HG03558 (cell line): ENCODE results near the gene RHNO1.
"Not testable (repeated sequence)": the region's sequence is repeated elsewhere in the genome, so short reads cannot be mapped to it uniquely, and the experiment has no call there.

Source experiments
- ATAC-seq: cut with Tn5 transposase; IDR thresholded peaks from one replicate; pipeline ENCODE4 v1.9.1; 2021; ENCODE audit warnings: moderate number of reproducible peaks; ENCODE audit not compliant: unreplicated experiment; ENCODE audit errors: extremely low read depth

RHNO1 gene

DNA sequence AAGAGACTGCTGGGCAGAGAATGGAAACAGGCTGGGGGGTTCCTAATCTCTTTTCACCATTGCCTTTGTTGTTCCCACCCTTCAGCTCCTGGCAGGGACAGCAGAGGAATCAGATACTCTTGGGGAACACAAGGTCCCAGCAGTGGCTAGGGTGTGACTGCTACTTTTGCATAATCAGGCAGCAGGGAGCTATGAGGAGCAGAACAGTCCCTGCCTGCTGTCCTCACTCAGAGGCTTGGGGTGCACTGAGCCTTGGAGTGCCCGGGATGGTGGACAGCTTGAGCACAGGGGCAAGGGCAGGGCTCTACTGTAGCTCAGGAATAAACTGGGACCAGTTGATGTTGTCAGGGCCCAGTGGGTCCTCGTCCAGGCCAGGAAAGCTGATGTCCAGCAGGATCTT, 18.7 kb upstream of the RHNO1 start:
- ATAC-seq = no peak

DNA sequence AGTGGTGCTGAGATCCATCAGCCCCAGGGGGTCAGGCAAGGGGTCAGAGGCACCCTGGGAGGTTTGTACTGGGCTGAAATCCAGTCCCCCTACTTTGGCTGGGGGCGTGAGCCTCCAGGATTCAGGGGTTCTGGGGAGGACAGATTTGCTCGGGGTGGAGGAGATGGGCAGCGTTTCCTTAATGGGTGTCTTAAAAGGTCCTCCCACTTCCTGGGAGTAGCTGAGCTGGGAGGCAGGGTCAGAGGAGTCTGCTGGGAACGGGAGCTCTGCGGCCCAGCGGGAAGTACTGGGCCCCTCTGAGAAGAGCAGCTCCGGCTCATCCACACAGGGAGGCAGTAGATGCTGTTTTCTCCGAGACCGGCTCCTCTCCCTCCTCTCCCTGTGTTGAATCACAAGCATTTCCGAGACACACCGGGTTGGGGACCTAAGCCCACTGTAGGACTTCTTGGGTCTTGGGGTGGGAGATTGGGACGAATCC, 18.0 kb upstream of the RHNO1 start:
- ATAC-seq = no peak

- no peak for ATAC-seq
Measured at GRCh38 chr12:2860170-2860569, 16.9 kb upstream of the RHNO1 start.

DNA sequence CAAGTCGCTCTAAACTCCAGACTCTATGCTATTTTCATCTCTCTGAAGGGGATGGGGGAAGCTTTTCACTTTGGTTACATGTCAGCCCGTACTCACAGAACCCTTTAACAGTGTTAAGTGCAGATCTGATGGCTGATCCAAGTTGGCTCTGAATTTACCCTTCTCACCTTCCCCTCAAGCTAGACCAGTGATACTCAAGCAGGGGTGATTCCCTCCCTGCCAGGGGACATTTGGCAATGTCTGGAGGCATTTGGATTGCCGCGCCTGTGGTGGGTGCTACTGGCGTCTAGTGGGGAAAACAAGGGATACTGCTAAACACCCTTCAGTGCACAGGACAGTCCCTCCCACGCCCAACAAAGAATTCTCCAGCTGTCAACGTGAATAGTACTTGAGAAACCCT, 14.1 kb upstream of the RHNO1 start:
- no peak for ATAC-seq

GRCh38 chr12:2863402-2863801, 13.6 kb upstream of the RHNO1 start:
- ATAC-seq = not testable (repeated sequence)

DNA sequence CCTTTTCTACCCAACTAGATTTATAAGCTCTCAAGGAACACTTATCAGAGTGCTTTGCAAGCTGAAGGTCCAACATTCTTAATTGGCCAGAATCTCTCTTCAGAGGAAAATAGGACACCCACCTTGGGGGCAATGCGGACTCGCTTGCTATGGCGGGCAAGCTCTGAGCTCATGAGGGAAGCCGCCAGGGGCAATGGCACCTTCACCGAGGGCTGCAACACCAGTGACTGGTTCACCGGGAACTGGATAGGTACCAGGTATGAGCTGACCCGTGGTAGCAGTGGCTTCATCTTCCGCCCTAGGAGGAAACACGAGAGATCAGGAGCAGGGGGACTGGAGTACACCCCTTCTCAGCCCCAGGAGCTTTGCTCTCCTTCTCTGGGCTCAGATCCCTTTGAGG, 12.8 kb upstream of the RHNO1 start:
- ATAC-seq = no peak

GRCh38 chr12:2868986-2869632, 7.9 kb upstream of the RHNO1 start:
- ATAC-seq = not testable (repeated sequence)

- ATAC-seq = no peak
Measured at GRCh38 chr12:2876431-2877046, 484 bp upstream of the RHNO1 start.

- no peak for ATAC-seq
Measured at GRCh38 chr12:2877953-2878732, 1.1 kb downstream of the RHNO1 start.

- ATAC-seq = no peak
Measured at GRCh38 chr12:2879853-2880252, 2.8 kb downstream of the RHNO1 start.

DNA sequence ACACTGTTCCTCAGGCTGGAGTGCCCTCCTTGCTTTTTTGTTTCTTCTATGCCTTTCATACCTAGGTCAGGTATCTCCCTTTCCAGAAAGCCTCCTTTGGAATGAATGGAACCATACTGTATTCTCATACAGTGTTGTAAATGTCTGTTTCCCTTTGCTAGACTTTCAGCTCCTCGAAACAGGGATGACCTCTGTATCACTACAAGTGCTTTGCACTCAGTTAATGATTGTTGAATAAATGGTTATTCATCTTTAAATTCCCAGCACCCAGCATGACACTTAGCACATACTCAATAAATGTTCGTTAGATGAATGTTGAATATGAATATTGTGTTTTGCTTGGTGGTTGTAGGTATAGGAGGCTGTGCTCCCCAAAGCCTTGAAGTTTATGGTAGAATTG, 7.8 kb downstream of the RHNO1 start:
- no peak for ATAC-seq

DNA sequence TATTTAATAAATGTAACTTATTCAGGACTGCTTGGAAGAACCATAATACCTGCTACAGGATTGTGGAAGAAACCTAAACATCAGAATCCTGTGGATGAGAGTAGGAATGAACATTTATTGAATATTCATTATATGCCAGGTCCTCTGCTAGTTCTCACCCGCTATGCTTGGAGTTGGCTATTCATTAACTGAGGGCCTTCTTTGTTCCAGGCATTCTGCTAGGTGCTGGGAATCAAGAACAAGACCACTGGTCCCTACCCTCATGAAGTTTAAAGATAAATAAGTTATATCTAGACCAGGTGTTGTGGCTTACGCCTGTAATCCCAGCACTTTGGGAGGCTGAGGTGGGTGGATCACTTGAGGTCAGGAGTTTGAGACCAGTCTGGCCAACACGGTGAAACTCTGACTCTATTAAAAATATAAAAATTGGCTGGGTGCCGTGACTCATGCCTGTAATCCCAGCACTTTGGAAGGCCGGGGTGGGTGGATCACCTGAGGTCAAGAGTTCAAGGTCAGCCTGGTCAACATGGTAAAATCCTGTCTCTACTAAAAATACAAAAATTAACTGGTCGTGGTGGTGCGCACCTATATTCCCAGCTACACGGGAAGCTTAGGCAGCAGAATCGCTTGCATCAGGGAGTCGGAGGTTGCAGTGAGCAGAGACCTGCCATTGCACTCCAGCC, 9.9 kb downstream of the RHNO1 start:
- ATAC-seq = no peak

GRCh38 chr12:2890001-2890387, 13.0 kb downstream of the RHNO1 start:
- ATAC-seq = no peak

DNA sequence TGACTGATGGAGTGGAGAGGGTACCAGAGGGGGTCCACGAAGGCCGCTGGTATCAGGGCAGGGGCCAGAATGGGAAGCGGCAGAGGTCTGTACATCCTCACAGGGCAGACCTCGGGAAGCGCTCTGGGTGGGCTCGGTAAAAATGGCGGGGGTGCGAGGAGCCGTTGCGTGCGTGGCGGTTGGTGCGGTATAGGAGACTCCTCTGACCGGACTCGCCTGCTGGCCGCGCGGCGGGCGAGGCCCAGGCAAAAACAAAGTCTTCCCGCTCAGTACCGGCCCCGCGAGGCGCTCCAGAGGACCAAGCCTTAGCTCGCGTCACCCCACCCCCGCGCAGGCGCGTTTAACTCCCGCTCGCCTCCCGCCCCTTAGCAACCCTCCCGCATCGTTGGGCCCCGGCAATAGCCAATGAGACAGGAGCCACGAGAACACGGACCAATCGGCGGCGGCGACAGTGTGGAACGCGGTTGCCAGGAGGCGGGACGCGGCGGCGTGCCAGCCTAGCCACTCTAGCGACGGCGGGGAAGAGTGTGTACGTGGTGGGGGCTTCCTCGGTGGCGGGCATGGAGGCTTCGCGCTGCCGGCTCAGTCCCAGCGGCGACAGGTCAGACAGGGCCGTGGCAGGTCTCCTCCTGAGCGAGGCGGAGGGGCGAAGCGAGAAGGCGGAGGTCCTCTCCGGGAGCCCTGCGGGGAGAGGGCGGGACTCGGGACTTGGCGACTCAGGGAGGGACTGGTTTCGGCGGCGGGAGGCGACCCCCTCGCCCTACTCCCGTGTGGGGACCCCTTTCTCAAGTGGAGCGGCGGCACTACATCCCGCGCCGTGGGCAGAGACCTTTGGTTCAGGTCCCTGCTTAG, 13.6 kb downstream of the RHNO1 start, which contains the start of gene TULP3:
Gene TULP3 (plus strand): TSS at position 504 of the 852 bp plus-strand sequence. CDS start 57 bp downstream, at position 561.
- ATAC-seq = peak; percentile 76

DNA sequence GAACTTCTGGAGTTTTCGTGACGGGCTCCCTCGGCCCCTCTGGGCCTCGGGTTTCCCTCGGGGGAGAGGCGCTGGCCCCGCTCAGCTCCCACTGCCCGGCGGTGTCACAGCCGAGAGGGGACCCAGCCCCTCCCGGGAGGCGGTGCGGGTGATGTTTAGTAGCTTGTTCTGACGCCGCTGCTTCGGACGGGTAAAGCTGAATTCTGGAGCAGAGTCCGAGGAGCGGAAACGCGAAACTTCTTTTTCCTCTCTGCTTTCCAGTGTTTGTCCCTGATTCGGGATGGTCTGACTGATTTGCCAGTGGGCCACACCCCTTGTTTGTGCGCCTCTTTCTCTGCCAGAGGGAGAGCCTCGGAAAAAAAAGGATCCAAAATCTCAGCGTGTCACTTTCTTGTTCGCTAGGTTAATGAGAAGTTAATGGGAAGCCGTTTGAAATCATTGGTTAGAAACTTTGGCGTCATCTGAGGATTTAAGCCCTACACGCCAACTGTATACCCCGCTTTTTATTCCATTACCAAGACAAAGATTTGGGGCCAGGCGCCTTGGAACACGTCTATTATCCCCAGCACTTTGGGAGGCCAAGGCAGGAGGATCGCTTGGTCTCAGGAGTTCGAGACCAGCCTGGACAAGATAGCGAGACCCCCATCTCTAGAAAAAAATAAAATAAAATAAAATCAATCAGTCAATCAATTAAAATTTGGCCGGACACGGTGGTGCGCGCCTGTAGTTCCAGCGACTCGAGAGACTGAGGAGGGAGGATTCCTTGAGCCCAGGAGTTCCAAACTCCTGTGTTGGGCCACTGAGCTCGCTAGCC, 14.4 kb downstream of the RHNO1 start:
- no peak for ATAC-seq

DNA sequence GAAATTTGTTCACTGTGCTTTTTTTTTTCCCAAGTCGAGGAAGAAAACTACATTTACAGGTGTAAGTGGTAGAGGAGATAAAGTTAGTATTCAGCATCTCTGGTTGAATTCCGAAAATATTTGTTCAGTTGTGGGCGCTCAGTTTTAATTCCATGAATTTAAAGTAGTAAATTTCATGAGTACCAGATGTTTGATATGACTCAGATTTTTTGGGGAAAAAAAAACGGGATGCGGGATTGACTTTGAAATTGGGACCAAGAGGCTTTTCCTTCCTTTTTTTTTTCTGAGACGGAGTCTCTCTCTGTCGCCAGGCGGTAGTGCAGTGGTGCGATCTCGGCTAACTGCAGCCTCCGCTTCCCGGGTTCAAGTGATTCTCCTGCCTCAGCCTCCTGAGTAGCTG, 15.2 kb downstream of the RHNO1 start:
- ATAC-seq = no peak

GRCh38 chr12:2893007-2893406, 16.0 kb downstream of the RHNO1 start:
- ATAC-seq = no peak

DNA sequence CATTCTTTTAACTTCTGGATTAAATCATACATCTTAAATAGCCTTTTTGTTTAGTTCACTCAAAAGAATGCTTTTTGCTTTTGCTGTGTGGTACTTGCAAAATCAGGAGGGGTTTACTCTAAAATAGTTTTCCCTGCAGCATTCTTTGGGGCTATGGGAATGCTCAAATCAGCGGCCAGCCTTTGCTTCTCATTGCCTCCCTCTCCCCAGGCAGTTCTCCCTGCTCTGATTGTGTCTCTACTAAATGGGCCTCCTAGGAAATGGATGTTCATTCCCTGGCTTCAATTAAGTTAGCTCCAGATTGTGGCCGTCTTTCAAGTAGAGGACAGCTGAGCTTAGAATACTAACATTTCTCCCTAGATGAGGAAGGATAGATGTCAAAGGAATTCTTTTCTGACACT, 18.0 kb downstream of the RHNO1 start:
- no peak for ATAC-seq

GRCh38 chr12:2895511-2895910, 18.5 kb downstream of the RHNO1 start:
- no peak for ATAC-seq
